ENCODE results near the gene SPCS2. TPM values are rescaled to one million over a fixed set of nuclear protein-coding genes. Genes with fewer than 3 reads are reported as not detected.

SPCS2 gene
- 10 to 100 TPM; 51.1 to 95.1 (median 63.6) TPM for total RNA-seq
- 100 to 1,000 TPM in 2 of 3 donors, 10 to 100 TPM in 1; 78.9 to 132 (median 104) TPM for polyA plus RNA-seq
- long read RNA-seq, donor 1, partial matches to known transcripts = 2 of 3 reads
- long read RNA-seq, donor 1, other reads (novel, unspliced or antisense) = 1 of 3 reads
- long read RNA-seq, donor 2, partial matches to known transcripts = 1 of 7 reads
- long read RNA-seq, donor 2, other reads (novel, unspliced or antisense) = 4 of 7 reads

- intact Hi-C loops (cut with DNase I) = loop anchor here (2.0 to 5.0 kb wide), 3 partner anchors 38 to 63 kb away; partner anchors contain the start of gene NEU3 (in 2 of the 2)
These were observed at the start of gene SPCS2, which contains the start of gene XRRA1 for GRCh38 chr11:74948898-74949752. Gene SPCS2, plus strand, starts transcription at chr11:74949266. Its CDS starts 20 bp downstream, at chr11:74949286. Gene XRRA1, minus strand, starts transcription at chr11:74949091. Its CDS starts 8,213 bp downstream, at chr11:74940878.

GRCh38 chr11:74902342-74902741, 46.7 kb upstream of the SPCS2 start:
- H3K27ac ChIP-seq = no peak overlapping the region
- H3K4me1 ChIP-seq = peaks cover 4% of the 10 kb centered on the region
- no peak for TF ChIP-seq CTCF (IDR thresholded peaks at IDR 0.05)
- no peak for DNase-seq
- intact Hi-C loops (cut with DNase I) = no loop called here
- WGBS, 3 donors = 96 to 100% (median 97%) methylated on average over 4 of the region's 4 CpGs
- peaks cover 0 to 16% of the 10 kb centered on the region in 2 donors for H3K36me3 ChIP-seq (ENCODE audit: insufficient read depth in 1 of 2, low read depth in 1 of 2)
- no peak for ATAC-seq
- peaks cover 21% of the 10 kb centered on the region for H3K9me3 ChIP-seq
- no peaks in the 10 kb centered on the region for H3K27me3 ChIP-seq (ENCODE audit: insufficient read depth in 3 of 3, low read length in 2 of 3)
- H3K4me3 ChIP-seq = no peak overlapping the region

More at GRCh38 chr11:74948898-74949752, at the start of gene SPCS2, which contains the start of gene XRRA1:
- peaks cover 24% of the 10 kb centered on the region for H3K4me1 ChIP-seq
- no peak for TF ChIP-seq CTCF (IDR thresholded peaks at IDR 0.05)
- H3K27me3 ChIP-seq (ENCODE audit: insufficient read depth in 3 of 3, low read length in 2 of 3) = no peaks in the 10 kb centered on the region
- 0 to 1% (median 0%) methylated on average over 63 to 67 of the region's 67 CpGs for WGBS, 3 donors
- DNase-seq (peak; percentile 99), ATAC-seq (peak; percentile 99 to 100 (median 100))
- H3K9me3 ChIP-seq = no peaks in the 10 kb centered on the region
- peak within 1 kb of the TSS; percentile 89 for H3K27ac ChIP-seq
- peak within 1 kb of the TSS; percentile 84 for H3K4me3 ChIP-seq
- peaks cover 0 to 21% of the 10 kb centered on the region in 2 donors for H3K36me3 ChIP-seq (ENCODE audit: insufficient read depth in 1 of 2, low read depth in 1 of 2)

GRCh38 chr11:74905326-74905725, 43.7 kb upstream of the SPCS2 start:
- 38 to 48% (median 45%) methylated on average over 3 of the region's 3 CpGs for WGBS, 3 donors
- TF ChIP-seq CTCF (IDR thresholded peaks at IDR 0.05) = no peak
- Histone ChIP-seq H3K27me3 (ENCODE audit: insufficient read depth in 3 of 3, low read length in 2 of 3) (no peaks in the 10 kb centered on the region), H3K27ac (no peak overlapping the region), H3K4me3 (no peak overlapping the region), H3K9me3 (peaks cover 12% of the 10 kb centered on the region), H3K36me3 (ENCODE audit: insufficient read depth in 1 of 2, low read depth in 1 of 2) (peaks cover 0 to 44% of the 10 kb centered on the region in 2 donors), H3K4me1 (peaks cover 4% of the 10 kb centered on the region)
- no peak for DNase-seq
- no peak for ATAC-seq
- intact Hi-C loops (cut with DNase I) = no loop called here

DNA sequence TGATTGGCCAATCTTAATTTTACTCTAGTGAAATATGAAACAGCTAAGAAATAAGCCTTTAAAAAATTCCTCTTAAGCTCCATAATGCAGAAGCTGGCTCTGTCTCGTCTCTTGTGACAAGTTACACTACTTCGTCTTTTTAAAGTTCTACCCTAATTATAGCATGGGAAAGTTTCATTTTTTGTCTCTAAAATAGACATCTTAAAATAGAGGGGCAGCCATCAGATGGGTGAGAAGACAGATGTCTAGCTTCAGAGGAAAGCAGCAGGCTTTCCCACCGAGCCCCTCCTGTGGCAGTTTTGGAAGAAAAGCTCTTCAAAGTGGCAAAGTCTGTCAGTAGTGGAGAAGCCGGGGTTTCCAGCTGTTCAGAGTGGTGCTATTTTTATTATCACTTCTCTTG, 39.7 kb upstream of the SPCS2 start:
- 48 to 64% (median 49%) methylated on average over 4 of the region's 4 CpGs for WGBS, 3 donors
- DNase-seq = no peak
- Histone ChIP-seq H3K27me3 (ENCODE audit: insufficient read depth in 3 of 3, low read length in 2 of 3) (no peaks in the 10 kb centered on the region), H3K27ac (no peak overlapping the region), H3K9me3 (no peaks in the 10 kb centered on the region), H3K36me3 (ENCODE audit: insufficient read depth in 1 of 2, low read depth in 1 of 2) (peaks cover 0 to 74% of the 10 kb centered on the region in 2 donors), H3K4me3 (no peak overlapping the region), H3K4me1 (peaks cover 4% of the 10 kb centered on the region)
- intact Hi-C loops (cut with DNase I) = no loop called here
- no peak for ATAC-seq
- no peak for TF ChIP-seq CTCF (IDR thresholded peaks at IDR 0.05)

All from psoas muscle (tissue), 8 donors.